Ishikawa (cell line): Measurements from ENCODE around the gene ARFGEF3.

Experiments used
- CEBPB ChIP-seq: IDR thresholded peaks from 2 replicates; pipeline ENCODE4 v1.6.1; 2012
- EP300 ChIP-seq: IDR thresholded peaks from 2 replicates; pipeline ENCODE4 v1.6.1; 2012; ENCODE audit warnings: borderline replicate concordance
- FOXM1 ChIP-seq: IDR thresholded peaks from 2 replicates; pipeline ENCODE4 v1.6.1; 2012; ENCODE audit warnings: low read depth, borderline replicate concordance
- NFIC ChIP-seq: IDR thresholded peaks from 2 replicates; pipeline ENCODE4 v1.6.1; 2012
- RAD21 ChIP-seq: IDR thresholded peaks from 2 replicates; pipeline ENCODE4 v1.6.1; 2012; ENCODE audit warnings: low read depth
- TAF1 ChIP-seq: IDR thresholded peaks from 2 replicates; pipeline ENCODE4 v1.6.1; 2012; ENCODE audit warnings: low read depth, mild to moderate bottlenecking
- TEAD4 ChIP-seq: IDR thresholded peaks from 2 replicates; pipeline ENCODE4 v1.6.1; 2012
- YY1 ChIP-seq: IDR thresholded peaks from 2 replicates; pipeline ENCODE4 v1.6.1; 2012; ENCODE audit warnings: low read depth
- TF ChIP-seq, protein P1 (sequence below): IDR thresholded peaks from 2 replicates; pipeline ENCODE4 v1.6.1; 2012; ENCODE audit warnings: low read depth, mild to moderate bottlenecking
- TF ChIP-seq, protein P2 (sequence below): IDR thresholded peaks from 2 replicates; pipeline ENCODE4 v1.6.1; 2012

DNA sequence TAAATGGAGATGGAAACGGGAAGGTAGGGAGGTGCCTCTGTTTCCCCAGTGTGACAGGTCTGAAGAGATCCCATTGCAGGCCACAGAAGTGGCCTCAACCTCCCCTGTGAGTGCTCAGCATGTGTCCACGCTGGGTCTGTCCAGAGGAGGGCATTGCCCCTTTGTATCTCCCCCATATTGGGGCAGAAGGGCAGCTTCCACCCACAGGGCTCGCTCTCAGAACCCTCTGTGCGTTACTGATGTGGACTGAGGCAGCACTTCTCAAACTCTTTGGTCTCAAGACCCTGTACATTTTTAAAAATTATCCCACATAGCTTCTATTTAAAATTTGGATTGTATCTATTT, 22.0 kb downstream of the ARFGEF3 start:
- TF ChIP-seq TEAD4 (no peak), FOXM1 (no peak), YY1 (no peak), TAF1 (no peak), CEBPB (no peak), RAD21 (no peak), EP300 (no peak), NFIC (no peak)
- TF ChIP-seq, protein P1, sequence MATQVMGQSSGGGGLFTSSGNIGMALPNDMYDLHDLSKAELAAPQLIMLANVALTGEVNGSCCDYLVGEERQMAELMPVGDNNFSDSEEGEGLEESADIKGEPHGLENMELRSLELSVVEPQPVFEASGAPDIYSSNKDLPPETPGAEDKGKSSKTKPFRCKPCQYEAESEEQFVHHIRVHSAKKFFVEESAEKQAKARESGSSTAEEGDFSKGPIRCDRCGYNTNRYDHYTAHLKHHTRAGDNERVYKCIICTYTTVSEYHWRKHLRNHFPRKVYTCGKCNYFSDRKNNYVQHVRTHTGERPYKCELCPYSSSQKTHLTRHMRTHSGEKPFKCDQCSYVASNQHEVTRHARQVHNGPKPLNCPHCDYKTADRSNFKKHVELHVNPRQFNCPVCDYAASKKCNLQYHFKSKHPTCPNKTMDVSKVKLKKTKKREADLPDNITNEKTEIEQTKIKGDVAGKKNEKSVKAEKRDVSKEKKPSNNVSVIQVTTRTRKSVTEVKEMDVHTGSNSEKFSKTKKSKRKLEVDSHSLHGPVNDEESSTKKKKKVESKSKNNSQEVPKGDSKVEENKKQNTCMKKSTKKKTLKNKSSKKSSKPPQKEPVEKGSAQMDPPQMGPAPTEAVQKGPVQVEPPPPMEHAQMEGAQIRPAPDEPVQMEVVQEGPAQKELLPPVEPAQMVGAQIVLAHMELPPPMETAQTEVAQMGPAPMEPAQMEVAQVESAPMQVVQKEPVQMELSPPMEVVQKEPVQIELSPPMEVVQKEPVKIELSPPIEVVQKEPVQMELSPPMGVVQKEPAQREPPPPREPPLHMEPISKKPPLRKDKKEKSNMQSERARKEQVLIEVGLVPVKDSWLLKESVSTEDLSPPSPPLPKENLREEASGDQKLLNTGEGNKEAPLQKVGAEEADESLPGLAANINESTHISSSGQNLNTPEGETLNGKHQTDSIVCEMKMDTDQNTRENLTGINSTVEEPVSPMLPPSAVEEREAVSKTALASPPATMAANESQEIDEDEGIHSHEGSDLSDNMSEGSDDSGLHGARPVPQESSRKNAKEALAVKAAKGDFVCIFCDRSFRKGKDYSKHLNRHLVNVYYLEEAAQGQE: no peak
- TF ChIP-seq, protein P2, sequence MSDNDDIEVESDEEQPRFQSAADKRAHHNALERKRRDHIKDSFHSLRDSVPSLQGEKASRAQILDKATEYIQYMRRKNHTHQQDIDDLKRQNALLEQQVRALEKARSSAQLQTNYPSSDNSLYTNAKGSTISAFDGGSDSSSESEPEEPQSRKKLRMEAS: no peak
